ENCODE measurements around the gene CDT1.

- no peak for TF ChIP-seq CTCF (IDR thresholded peaks at IDR 0.05)
- no peak for TF ChIP-seq POLR2AphosphoS5 (IDR thresholded peaks at IDR 0.05; ENCODE audit: insufficient read depth in 1 of 2, low read depth in 1 of 2)
- TF ChIP-seq POLR2A (IDR thresholded peaks at IDR 0.05), result no peak
These were observed 35.0 kb downstream of the CDT1 start for GRCh38 chr16:88838566-88838965.

All from vagina (tissue), 2 donors.